GM21825 (cell line): ENCODE measurements around the gene POLE2.
"Not testable (repeated sequence)": the region's sequence is repeated elsewhere in the genome, so short reads cannot be mapped to it uniquely, and the experiment has no call there.

Experiments used
- ATAC-seq: cut with Tn5 transposase; IDR thresholded peaks from one replicate; pipeline ENCODE4 v1.9.1; 2021; ENCODE audit warnings: mild to moderate bottlenecking, moderate library complexity; ENCODE audit not compliant: unreplicated experiment

The POLE2 gene

GRCh38 chr14:49619730-49620129 lies 68.3 kb downstream of the POLE2 start:
- ATAC-seq = no peak

- not testable (repeated sequence) for ATAC-seq
Measured at GRCh38 chr14:49619273-49619672, 68.7 kb downstream of the POLE2 start.

- ATAC-seq = no peak
Measured at GRCh38 chr14:49617852-49618519, 70.0 kb downstream of the POLE2 start.

GRCh38 chr14:49615776-49616175 lies 72.2 kb downstream of the POLE2 start:
- ATAC-seq = no peak

- ATAC-seq = no peak
Measured at GRCh38 chr14:49614196-49614595, 73.8 kb downstream of the POLE2 start.

- ATAC-seq = no peak
Measured at GRCh38 chr14:49612671-49613070, 75.3 kb downstream of the POLE2 start.

- ATAC-seq = no peak
Measured at GRCh38 chr14:49612251-49612650, 75.8 kb downstream of the POLE2 start.

- no peak for ATAC-seq
Measured at GRCh38 chr14:49607583-49607982, 80.4 kb downstream of the POLE2 start.

- ATAC-seq = peak; percentile 55
Measured at GRCh38 chr14:49598485-49599300, 89.3 kb downstream of the POLE2 start, which contains the start of gene LRR1. LRR1 (plus strand) TSS chr14:49598940; CDS start chr14:49599021, 81 bp downstream.

GRCh38 chr14:49598189-49598484 lies 89.9 kb downstream of the POLE2 start:
- ATAC-seq = no peak

- no peak for ATAC-seq
Measured at GRCh38 chr14:49594347-49595091, 93.5 kb downstream of the POLE2 start.
